Trophoblast cell (in vitro differentiated cells and primary cell): ENCODE data around the gene MUC5B.
A peak's percentile ranks its signal among the peaks of the same experiment; 100 is the strongest.

ENCODE experiments used
- DNase-seq, 2 donors: peaks; one replicate each; pipeline ENCODE4 v3.0.0-alpha.2; 2016
- H2AFZ ChIP-seq: 2 replicates; pipeline ENCODE4 v1.6.1; 2013; ENCODE audit warnings: low read length, moderate library complexity, mild to moderate bottlenecking; ENCODE audit not compliant: insufficient read depth, poor library complexity
- H2AK5ac ChIP-seq: 2 replicates; pipeline ENCODE4 v1.6.1; 2013; ENCODE audit warnings: mild to moderate bottlenecking, low read length
- H2BK120ac ChIP-seq: 2 replicates; pipeline ENCODE4 v1.6.1; 2013; ENCODE audit warnings: low read length, mild to moderate bottlenecking, moderate library complexity; ENCODE audit not compliant: insufficient read depth, poor library complexity
- H2BK12ac ChIP-seq: 2 replicates; pipeline ENCODE4 v1.6.1; 2013; ENCODE audit warnings: mild to moderate bottlenecking, low read length, moderate library complexity
- H2BK5ac ChIP-seq: 2 replicates; pipeline ENCODE4 v1.6.1; 2013; ENCODE audit warnings: low read length, low read depth, moderate library complexity, mild to moderate bottlenecking; ENCODE audit not compliant: poor library complexity
- H3K14ac ChIP-seq: 2 replicates; pipeline ENCODE4 v1.6.1; 2013; ENCODE audit warnings: mild to moderate bottlenecking, low read length
- H3K18ac ChIP-seq: 2 replicates; pipeline ENCODE4 v1.6.1; 2013; ENCODE audit warnings: mild to moderate bottlenecking, low read length
- H3K23ac ChIP-seq: 2 replicates; pipeline ENCODE4 v1.6.1; 2013; ENCODE audit warnings: low read length
- H3K27ac ChIP-seq: 2 replicates; pipeline ENCODE4 v1.5.1; 2013; ENCODE audit warnings: low read depth, mild to moderate bottlenecking, inconsistent platforms, low read length, moderate library complexity
- H3K27me3 ChIP-seq: 2 replicates; pipeline ENCODE4 v1.6.1; 2013; ENCODE audit warnings: inconsistent platforms, mild to moderate bottlenecking, low read length, moderate library complexity; ENCODE audit not compliant: insufficient read depth
- H3K36me3 ChIP-seq, 2 experiments: 1 replicate in 1 of 2; 2 replicates in 1 of 2; pipeline ENCODE4 v1.6.1; 2013; ENCODE audit warnings: low read length in 2 of 2, mild to moderate bottlenecking in 2 of 2, moderate library complexity in 1 of 2; ENCODE audit not compliant: insufficient read depth in 2 of 2, control insufficient read depth in 1 of 2
- H3K4ac ChIP-seq: 2 replicates; pipeline ENCODE4 v1.6.1; 2013; ENCODE audit warnings: low read depth, mild to moderate bottlenecking, low read length, moderate library complexity
- H3K4me1 ChIP-seq, 2 experiments: 1 replicate in 1 of 2; 2 replicates in 1 of 2; pipeline ENCODE4 v1.6.1; 2013; ENCODE audit warnings: low read length in 2 of 2, mild to moderate bottlenecking in 2 of 2, moderate library complexity in 1 of 2; ENCODE audit not compliant: insufficient read depth in 2 of 2, control insufficient read depth in 1 of 2
- H3K4me2 ChIP-seq: 2 replicates; pipeline ENCODE4 v1.6.1; 2013; ENCODE audit warnings: inconsistent platforms, mild to moderate bottlenecking, low read length, moderate library complexity
- H3K4me3 ChIP-seq: 2 replicates; pipeline ENCODE4 v1.5.1; 2013; ENCODE audit warnings: mild to moderate bottlenecking, low read depth, low read length, inconsistent platforms
- H3K79me1 ChIP-seq: one replicate; pipeline ENCODE4 v1.6.1; 2013; ENCODE audit warnings: low read length
- H3K79me2 ChIP-seq: 2 replicates; pipeline ENCODE4 v1.6.1; 2013; ENCODE audit warnings: low read length, mild to moderate bottlenecking; ENCODE audit not compliant: control insufficient read depth, insufficient read depth, poor library complexity
- H3K9ac ChIP-seq: 2 replicates; pipeline ENCODE4 v1.6.1; 2013; ENCODE audit warnings: mild to moderate bottlenecking, low read length
- H3K9me3 ChIP-seq: 2 replicates; pipeline ENCODE4 v1.6.1; 2013; ENCODE audit warnings: low read depth, mild to moderate bottlenecking, control low read depth, inconsistent platforms, low read length; ENCODE audit not compliant: insufficient read depth
- H4K12ac ChIP-seq: 2 replicates; pipeline ENCODE4 v1.6.1; 2013; ENCODE audit warnings: low read depth, mild to moderate bottlenecking, low read length, moderate library complexity
- H4K8ac ChIP-seq: 2 replicates; pipeline ENCODE4 v1.6.1; 2013; ENCODE audit warnings: low read depth, mild to moderate bottlenecking, low read length, moderate library complexity
- H4K91ac ChIP-seq: one replicate; pipeline ENCODE4 v1.6.1; 2013; ENCODE audit warnings: low read depth, mild to moderate bottlenecking, low read length, moderate library complexity
- WGBS: extraction: QIAGEN DNeasy Blood & Tissue Kit; methylation state at CpG from one replicate; pipeline ENCODE4 v1.1.7; 2013; ENCODE audit warnings: missing lambda C conversion rate; ENCODE audit not compliant: insufficient read length, insufficient coverage; ENCODE audit errors: extremely low coverage; 5-methylcytosine and 5-hydroxymethylcytosine counted together

MUC5B gene

DNA sequence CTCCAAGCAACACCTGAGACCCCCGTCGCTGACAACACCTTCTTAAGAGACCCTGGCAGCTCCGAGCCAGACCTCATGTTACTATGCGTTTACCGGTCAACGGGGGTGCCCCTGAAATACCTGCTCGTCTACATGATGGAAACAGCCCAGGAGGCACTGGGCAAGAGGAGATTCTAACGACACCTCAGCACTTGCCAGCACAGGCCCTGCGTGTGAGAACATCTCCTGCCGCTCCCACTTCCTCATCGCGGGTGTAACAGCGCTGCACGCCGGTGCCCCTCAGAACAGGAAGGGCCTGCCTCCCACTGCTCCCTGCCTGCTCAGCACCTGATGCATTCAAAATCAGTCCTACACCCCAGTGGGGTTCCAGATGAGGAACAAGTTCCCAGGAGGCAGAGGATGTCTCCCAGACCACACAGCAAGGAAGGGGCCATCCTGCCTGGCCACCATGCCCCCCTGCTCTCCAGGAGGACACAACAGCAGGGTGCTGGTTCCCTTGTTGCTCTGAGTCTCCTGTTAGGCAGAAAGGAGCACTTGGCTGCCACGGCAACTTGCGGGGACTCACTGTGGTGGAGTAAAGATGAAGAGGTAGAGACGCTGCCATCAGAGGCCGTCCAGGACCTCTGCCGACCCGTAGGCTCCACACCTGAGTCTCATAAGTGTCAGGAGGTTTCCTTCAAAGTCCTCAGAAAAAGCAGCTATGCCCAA is 84.5 kb downstream of the MUC5B start:
- H2BK5ac ChIP-seq: no peak overlapping the region
- H2AK5ac ChIP-seq: no peak overlapping the region
- H3K79me2 ChIP-seq: peaks cover 21% of the 10 kb centered on the region
- H3K36me3 ChIP-seq: peaks cover 18 to 25% of the 10 kb centered on the region in 2 experiments
- H3K27me3 ChIP-seq: no peaks in the 10 kb centered on the region
- peaks cover 4% of the 10 kb centered on the region for H3K9me3 ChIP-seq
- no CpG with 5 or more reads among the region's 21 CpGs for WGBS
- no peak overlapping the region for H2BK12ac ChIP-seq
- H3K4me3 ChIP-seq: no peak overlapping the region
- no peak overlapping the region for H3K4me2 ChIP-seq
- H4K91ac ChIP-seq: no peak overlapping the region
- peaks cover 12% of the 10 kb centered on the region for H3K79me1 ChIP-seq
- no peak overlapping the region for H2BK120ac ChIP-seq
- no peak overlapping the region for H3K23ac ChIP-seq
- no peak overlapping the region for H4K12ac ChIP-seq
- no peak overlapping the region for H3K9ac ChIP-seq
- H4K8ac ChIP-seq: no peak overlapping the region
- no peak for DNase-seq
- H3K4me1 ChIP-seq: peaks cover 10 to 22% of the 10 kb centered on the region in 2 experiments
- H3K27ac ChIP-seq: no peak overlapping the region
- no peak overlapping the region for H2AFZ ChIP-seq
- H3K4ac ChIP-seq: peak overlapping the region; percentile 56
- H3K14ac ChIP-seq: no peak overlapping the region
- H3K18ac ChIP-seq: no peak overlapping the region

DNA sequence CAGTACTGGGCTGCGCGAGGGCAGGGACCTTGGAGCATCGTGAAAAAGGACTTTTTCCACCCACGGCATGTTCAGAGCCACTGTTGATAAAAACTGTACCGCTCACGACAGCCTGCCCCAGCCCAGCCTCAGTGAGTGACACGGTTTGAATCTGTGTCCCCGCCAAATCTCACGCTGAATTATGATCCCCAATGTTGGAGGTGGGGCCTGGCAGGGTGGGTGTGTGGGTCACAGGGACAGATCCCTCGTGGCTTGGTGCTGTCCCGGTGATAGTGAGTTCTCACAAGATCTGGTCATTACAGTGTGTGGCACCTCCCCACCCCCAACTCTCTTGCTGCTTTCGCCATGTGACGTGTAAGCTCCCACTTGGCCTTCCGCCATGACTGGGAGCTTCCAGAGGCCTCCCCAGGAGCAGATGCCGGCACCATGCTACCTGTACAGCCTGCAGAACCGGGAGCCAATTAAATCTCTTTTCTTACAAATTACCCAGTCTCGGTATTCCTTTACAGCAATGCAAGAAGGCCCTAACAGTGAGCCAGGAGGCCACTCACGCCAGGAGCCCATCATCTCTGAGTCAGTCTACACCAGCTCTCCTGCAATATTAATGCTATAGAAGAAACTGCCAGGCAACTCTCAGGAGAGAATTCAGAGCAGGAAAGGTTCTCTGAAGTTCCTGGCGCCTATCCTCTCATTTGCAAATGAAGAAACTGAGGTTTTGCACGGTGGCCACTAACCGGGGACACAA is 85.3 kb downstream of the MUC5B start:
- H3K4me1 ChIP-seq: peaks cover 10 to 22% of the 10 kb centered on the region in 2 experiments
- H3K4ac ChIP-seq: peak overlapping the region; percentile 97
- H3K9me3 ChIP-seq: peaks cover 3% of the 10 kb centered on the region
- H2BK5ac ChIP-seq: no peak overlapping the region
- peak overlapping the region; percentile 95 for H3K4me2 ChIP-seq
- no peaks in the 10 kb centered on the region for H3K27me3 ChIP-seq
- H2AK5ac ChIP-seq: no peak overlapping the region
- H3K27ac ChIP-seq: no peak overlapping the region
- no peak overlapping the region for H3K9ac ChIP-seq
- H2BK120ac ChIP-seq: no peak overlapping the region
- no peak for DNase-seq
- peak overlapping the region; percentile 33 for H3K18ac ChIP-seq
- H3K23ac ChIP-seq: no peak overlapping the region
- peaks cover 12% of the 10 kb centered on the region for H3K79me1 ChIP-seq
- H4K91ac ChIP-seq: no peak overlapping the region
- H3K79me2 ChIP-seq: peaks cover 21% of the 10 kb centered on the region
- no peak overlapping the region for H3K4me3 ChIP-seq
- no peak overlapping the region for H2AFZ ChIP-seq
- no CpG with 5 or more reads among the region's 21 CpGs for WGBS
- no peak overlapping the region for H4K12ac ChIP-seq
- H2BK12ac ChIP-seq: no peak overlapping the region
- H3K14ac ChIP-seq: no peak overlapping the region
- no peak overlapping the region for H4K8ac ChIP-seq
- H3K36me3 ChIP-seq: peaks cover 16 to 23% of the 10 kb centered on the region in 2 experiments

DNA sequence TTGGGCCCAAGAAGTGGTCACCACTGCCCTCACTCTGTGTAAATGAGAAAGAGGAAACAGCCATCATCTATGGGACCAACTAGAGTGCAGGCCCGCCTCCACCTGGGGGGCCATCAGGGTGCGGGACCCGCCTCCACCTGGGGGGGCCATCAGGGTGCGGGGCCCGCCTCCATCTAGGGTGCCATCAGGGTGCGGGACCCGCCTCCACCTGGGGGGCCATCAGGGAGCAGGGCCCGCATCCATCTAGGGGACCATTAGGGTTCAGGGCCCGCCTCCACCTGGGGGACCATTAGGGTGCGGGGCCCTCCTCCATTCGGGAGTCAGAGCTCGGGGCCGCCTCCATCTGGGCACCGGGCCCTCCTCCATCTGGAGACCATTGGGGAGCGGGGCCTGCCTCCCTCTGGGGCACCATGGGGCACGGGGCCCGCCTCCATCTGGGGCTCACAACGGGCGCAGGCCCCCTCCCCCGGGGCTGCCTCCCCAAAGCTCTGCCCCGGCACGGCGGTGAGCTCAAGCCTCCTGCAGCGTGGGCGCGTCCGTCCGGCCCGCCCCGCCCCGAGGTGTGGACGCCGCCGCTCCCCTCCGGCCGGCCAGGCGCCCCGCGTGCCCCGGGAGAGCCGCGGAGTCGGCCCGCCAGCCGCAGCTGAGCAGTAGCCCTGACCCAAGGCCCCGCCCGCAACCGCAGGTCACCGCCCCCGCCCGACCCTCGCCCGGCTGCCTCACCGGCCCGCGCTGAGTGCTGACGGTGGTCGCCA is 86.1 kb downstream of the MUC5B start:
- H3K79me2 ChIP-seq: peaks cover 21% of the 10 kb centered on the region
- H4K12ac ChIP-seq: peak overlapping the region; percentile 87
- peak overlapping the region; percentile 100 for H3K4me3 ChIP-seq
- H3K18ac ChIP-seq: peak overlapping the region; percentile 99
- peaks cover 16 to 20% of the 10 kb centered on the region in 2 experiments for H3K36me3 ChIP-seq
- peak overlapping the region; percentile 96 for H3K14ac ChIP-seq
- H2BK120ac ChIP-seq: peak overlapping the region; percentile 86
- DNase-seq: no peak
- no peak overlapping the region for H3K27ac ChIP-seq
- peak overlapping the region; percentile 85 for H2BK5ac ChIP-seq
- peak overlapping the region; percentile 93 for H4K91ac ChIP-seq
- H2BK12ac ChIP-seq: no peak overlapping the region
- peak overlapping the region; percentile 71 for H2AK5ac ChIP-seq
- WGBS: no CpG with 5 or more reads among the region's 58 CpGs
- H3K4me2 ChIP-seq: peak overlapping the region; percentile 95
- peak overlapping the region; percentile 97 for H3K4ac ChIP-seq
- peak overlapping the region; percentile 96 for H4K8ac ChIP-seq
- peak overlapping the region; percentile 87 for H3K9ac ChIP-seq
- H3K4me1 ChIP-seq: peaks cover 10 to 18% of the 10 kb centered on the region in 2 experiments
- peaks cover 1% of the 10 kb centered on the region for H3K9me3 ChIP-seq
- H3K27me3 ChIP-seq: no peaks in the 10 kb centered on the region
- peak overlapping the region; percentile 99 for H2AFZ ChIP-seq
- H3K23ac ChIP-seq: no peak overlapping the region
- peaks cover 12% of the 10 kb centered on the region for H3K79me1 ChIP-seq
